NCI-H82 treated with DMSO at 0.1 percent for 48 hours (cell line): ENCODE results near the gene CILP2.
A peak's percentile ranks its signal among the peaks of the same experiment; 100 is the strongest.

Source experiments
- DNase-seq: peaks from one replicate; lab custom pipeline; 2025; ENCODE audit not compliant: unreplicated experiment; lab: John Stamatoyannopoulos, UW

Gene CILP2

GRCh38 chr19:19529783-19530422, 8.2 kb upstream of the CILP2 start:
- DNase-seq = no peak

GRCh38 chr19:19530423-19530804, 7.7 kb upstream of the CILP2 start:
- DNase-seq = no peak

- no peak for DNase-seq
Observed at GRCh38 chr19:19530889-19531288, 7.2 kb upstream of the CILP2 start.

- DNase-seq = peak; percentile 16
Observed at GRCh38 chr19:19531951-19532805, 5.9 kb upstream of the CILP2 start.

- DNase-seq = no peak
Observed at GRCh38 chr19:19532806-19533701, 5.0 kb upstream of the CILP2 start.

- peak; percentile 58 for DNase-seq
Observed at GRCh38 chr19:19533841-19534240, 4.2 kb upstream of the CILP2 start.

GRCh38 chr19:19534556-19535265, 3.4 kb upstream of the CILP2 start:
- DNase-seq = no peak

GRCh38 chr19:19535311-19536191, 2.5 kb upstream of the CILP2 start:
- no peak for DNase-seq

GRCh38 chr19:19537075-19538048, 703 bp upstream of the CILP2 start:
- no peak for DNase-seq

- no peak for DNase-seq
Observed at GRCh38 chr19:19538785-19539166, 711 bp downstream of the CILP2 start.

- no peak for DNase-seq
Observed at GRCh38 chr19:19539698-19540063, 1.6 kb downstream of the CILP2 start.

GRCh38 chr19:19540064-19540714, 2.1 kb downstream of the CILP2 start:
- peak; percentile 36 for DNase-seq

- DNase-seq = peak; percentile 54
Observed at GRCh38 chr19:19540715-19541515, 2.9 kb downstream of the CILP2 start.

- no peak for DNase-seq
Observed at GRCh38 chr19:19541616-19542015, 3.6 kb downstream of the CILP2 start.

GRCh38 chr19:19542507-19542906, 4.4 kb downstream of the CILP2 start:
- DNase-seq = no peak

- DNase-seq = no peak
Observed at GRCh38 chr19:19543101-19543500, 5.0 kb downstream of the CILP2 start.

GRCh38 chr19:19543640-19544039, 5.6 kb downstream of the CILP2 start:
- DNase-seq = no peak
